Measurements from ENCODE around the gene SNAI1. TPM values are rescaled to one million over a fixed set of nuclear protein-coding genes. Genes with fewer than 3 reads are reported as not detected.

SNAI1 gene
- total and polyA plus RNA-seq, 11 donors: 0.37 to 6.7 (median 1.6) TPM

GRCh38 chr20:50034567-50035180 lies 51.9 kb downstream of the SNAI1 start:
- no peaks in the 10 kb centered on the region for H3K9me3 ChIP-seq
- 71 to 87% (median 80%) methylated on average over 9 of the region's 9 CpGs for WGBS, 4 donors
- ATAC-seq: peak; percentile 50 to 71 (median 56)
- intact Hi-C loops (cut with DNase I): no loop called here
- H3K4me3 ChIP-seq: no peak overlapping the region
- no peaks in the 10 kb centered on the region for H3K27me3 ChIP-seq
- TF ChIP-seq CTCF (IDR thresholded peaks at IDR 0.05) (no peak), POLR2A (IDR thresholded peaks at IDR 0.05) (no peak)
- peak overlapping the region in 2 of 12 donors; percentile 13 to 56 for H3K27ac ChIP-seq
- H3K36me3 ChIP-seq: no peaks in the 10 kb centered on the region
- peaks cover 0 to 35% (median 13%) of the 10 kb centered on the region in 12 donors for H3K4me1 ChIP-seq
- peak in 2 of 5 donors; percentile 59 to 66 for DNase-seq

- H3K9me3 ChIP-seq: no peaks in the 10 kb centered on the region
- H3K4me1 ChIP-seq: peaks cover 0 to 21% (median 3%) of the 10 kb centered on the region in 12 donors
- no peak overlapping the region for H3K27ac ChIP-seq
- no peak for ATAC-seq
- intact Hi-C loops (cut with DNase I): no loop called here
- no peaks in the 10 kb centered on the region for H3K36me3 ChIP-seq
- H3K4me3 ChIP-seq: no peak overlapping the region
- DNase-seq: no peak
- 86 to 100% (median 91%) methylated on average over 3 of the region's 3 CpGs for WGBS, 4 donors
- no peaks in the 10 kb centered on the region for H3K27me3 ChIP-seq
- TF ChIP-seq CTCF (IDR thresholded peaks at IDR 0.05) (no peak), POLR2A (IDR thresholded peaks at IDR 0.05) (no peak)
Observed at GRCh38 chr20:50036703-50037102, 53.9 kb downstream of the SNAI1 start.

- no peaks in the 10 kb centered on the region for H3K9me3 ChIP-seq
- DNase-seq (no peak), ATAC-seq (no peak)
- H3K27me3 ChIP-seq: no peaks in the 10 kb centered on the region
- H3K4me1 ChIP-seq: peaks cover 0 to 21% (median 3%) of the 10 kb centered on the region in 12 donors
- TF ChIP-seq CTCF (IDR thresholded peaks at IDR 0.05) (no peak), POLR2A (IDR thresholded peaks at IDR 0.05) (no peak)
- no peak overlapping the region for H3K4me3 ChIP-seq
- intact Hi-C loops (cut with DNase I): no loop called here
- no peaks in the 10 kb centered on the region for H3K36me3 ChIP-seq
- no peak overlapping the region for H3K27ac ChIP-seq
- WGBS, 4 donors: 81 to 100% (median 87%) methylated on average over 1 to 3 of the region's 3 CpGs
Observed at GRCh38 chr20:50037123-50037522, 54.3 kb downstream of the SNAI1 start.

- no peak for ATAC-seq
- no peak for DNase-seq
- TF ChIP-seq POLR2A (IDR thresholded peaks at IDR 0.05) (no peak), CTCF (IDR thresholded peaks at IDR 0.05) (no peak)
- whole genome bisulfite sequencing, 4 donors: 88 to 92% (median 89%) methylated on average over 7 of the region's 7 CpGs
- Histone ChIP-seq H3K27me3 (no peaks in the 10 kb centered on the region), H3K9me3 (no peaks in the 10 kb centered on the region), H3K4me3 (no peak overlapping the region), H3K36me3 (no peaks in the 10 kb centered on the region), H3K4me1 (peaks cover 0 to 21% (median 3%) of the 10 kb centered on the region in 12 donors), H3K27ac (no peak overlapping the region)
- intact Hi-C loops (cut with DNase I): no loop called here
Observed at GRCh38 chr20:50037575-50037974, 54.8 kb downstream of the SNAI1 start.
